GM18519 (cell line): ENCODE data around the gene MEGF11.

Experiments used
- ATAC-seq: cut with Tn5 transposase; IDR thresholded peaks from one replicate; pipeline ENCODE4 v1.9.1; 2021; ENCODE audit warnings: mild to moderate bottlenecking, moderate library complexity; ENCODE audit not compliant: unreplicated experiment, low FRiP score

Gene MEGF11

DNA sequence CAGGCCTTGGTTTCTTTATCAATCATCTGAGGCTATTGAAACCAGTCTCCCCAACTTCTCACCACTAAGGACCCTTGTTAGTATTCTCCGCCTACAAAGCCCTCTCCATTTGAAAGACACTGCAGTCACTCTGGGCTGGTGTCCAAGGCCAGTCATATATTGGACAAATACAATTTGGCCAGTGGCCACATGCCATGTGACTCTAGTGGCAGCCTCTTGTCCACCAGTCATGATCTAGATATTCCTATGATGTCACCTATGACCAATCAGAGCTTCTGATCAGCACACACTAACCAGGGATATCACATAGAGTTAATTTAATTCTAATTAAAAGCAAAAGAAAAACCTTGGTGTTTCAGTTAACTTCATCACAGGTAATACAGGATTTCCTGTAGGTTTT, 316.1 kb downstream of the MEGF11 start:
- no peak for ATAC-seq

DNA sequence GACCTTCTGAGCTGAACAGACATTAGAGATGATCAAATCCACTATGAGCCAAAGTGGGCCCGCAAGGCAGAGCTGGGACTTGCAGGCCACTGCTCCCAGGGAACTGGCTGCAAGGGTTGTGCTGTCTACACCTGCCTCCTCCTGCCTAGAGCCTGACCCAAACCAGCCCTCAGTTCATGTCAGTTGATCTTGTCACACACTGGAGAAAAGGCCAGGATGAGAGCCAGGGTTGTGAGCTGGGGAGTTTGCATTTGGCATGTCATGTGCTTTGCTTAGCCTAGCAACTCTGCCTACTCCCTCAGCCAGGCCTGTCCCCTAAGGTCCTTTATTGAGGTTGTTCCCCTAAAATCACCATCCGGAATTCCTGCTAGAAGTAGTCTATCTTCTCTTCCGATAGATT, 316.5 kb downstream of the MEGF11 start:
- ATAC-seq = no peak

DNA sequence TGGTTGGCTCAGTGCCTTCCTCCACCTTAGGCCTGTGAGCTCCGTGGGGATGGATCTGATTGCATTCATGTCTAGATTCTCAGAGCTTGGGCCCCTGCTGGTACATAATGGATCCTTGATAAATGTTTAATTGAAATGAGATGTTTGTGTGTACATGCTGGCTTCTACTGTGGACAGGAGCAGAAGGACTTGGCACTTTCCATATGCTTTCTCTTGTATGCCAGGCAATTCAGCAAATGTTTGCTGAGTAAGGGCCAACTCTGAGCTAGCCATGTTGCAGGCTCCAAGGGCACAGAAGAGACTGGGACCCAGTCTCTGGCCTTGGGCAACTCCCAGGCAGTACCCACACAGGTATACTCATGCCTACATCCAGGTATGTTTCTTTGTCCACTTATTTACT, 317.3 kb downstream of the MEGF11 start:
- no peak for ATAC-seq

DNA sequence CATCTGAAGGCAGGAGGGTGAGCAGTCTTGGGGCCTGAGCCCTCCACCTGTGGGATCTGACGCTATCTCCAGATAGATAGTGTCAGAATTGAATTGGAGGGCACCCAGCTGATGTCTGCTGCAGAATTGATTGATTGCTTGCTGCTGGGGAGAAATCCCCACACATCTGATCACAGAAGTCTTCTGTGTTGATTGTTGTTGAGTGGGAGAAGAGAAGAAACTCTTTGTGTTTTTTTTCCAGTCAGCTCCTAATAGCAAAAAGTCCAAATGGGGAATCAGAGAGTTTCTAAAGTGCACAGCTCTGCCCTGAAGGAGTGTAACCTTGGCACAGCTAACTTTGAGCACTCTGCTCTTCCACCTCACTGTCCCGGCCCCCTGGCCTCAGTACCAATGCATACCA, 318.2 kb downstream of the MEGF11 start:
- no peak for ATAC-seq

DNA sequence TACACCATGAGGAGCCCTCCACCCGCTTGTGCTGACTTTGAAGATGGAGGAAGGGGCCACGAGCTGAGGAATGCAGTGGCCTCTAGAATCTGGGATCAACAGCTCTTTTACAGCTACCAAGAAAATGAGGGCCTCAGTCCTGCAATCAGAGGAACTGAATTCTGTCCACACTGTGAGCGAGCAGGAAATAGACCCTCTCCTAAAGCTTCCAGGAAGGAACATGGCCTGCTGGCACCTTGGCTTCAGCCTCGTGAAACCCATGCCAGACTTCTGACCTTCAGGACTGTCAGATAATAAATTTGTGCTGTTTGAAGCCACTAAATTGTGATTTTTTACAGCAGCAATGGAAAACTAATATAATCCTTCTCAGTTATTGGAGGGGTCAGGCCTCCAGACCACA, 322.3 kb downstream of the MEGF11 start:
- no peak for ATAC-seq

DNA sequence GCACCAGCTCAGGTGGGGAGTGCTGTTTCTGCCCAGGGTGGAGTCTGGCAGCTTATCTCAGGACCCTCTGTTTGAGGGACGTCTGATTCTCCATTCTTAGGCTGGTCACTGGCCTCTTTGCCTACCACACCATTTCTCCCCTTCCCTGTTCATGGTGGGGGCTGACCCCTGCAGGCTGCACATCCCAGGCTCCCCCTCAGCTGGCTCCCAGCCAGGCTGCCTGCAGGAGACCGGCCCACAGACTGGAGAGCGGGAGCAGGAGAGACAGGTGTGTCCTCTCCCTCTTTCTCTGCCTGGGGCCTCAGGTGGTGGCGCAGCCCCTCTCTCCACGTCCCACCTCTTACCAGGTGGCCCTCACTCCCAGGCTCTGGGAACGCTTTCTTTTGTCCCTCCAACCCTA, 323.4 kb downstream of the MEGF11 start:
- no peak for ATAC-seq

DNA sequence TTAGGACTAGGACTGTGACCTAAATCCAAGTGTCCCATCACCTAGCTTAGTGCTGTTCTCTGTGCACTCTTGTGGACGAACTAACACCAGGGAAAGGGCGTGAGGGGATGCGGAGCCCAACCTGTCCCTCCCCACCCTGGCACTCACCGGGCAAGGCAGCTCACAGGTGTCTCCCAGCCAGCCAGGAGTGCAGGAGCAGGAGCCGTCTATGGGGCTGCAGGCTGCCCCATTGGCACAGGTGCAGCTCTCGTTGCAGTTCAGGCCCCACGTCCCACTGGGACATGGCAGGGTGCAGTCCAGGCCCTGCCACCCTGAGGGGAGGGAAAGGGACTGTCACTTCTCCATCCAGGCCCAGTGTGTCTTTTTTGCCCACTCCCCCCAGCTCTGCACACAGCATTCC, 324.0 kb downstream of the MEGF11 start:
- ATAC-seq = no peak

DNA sequence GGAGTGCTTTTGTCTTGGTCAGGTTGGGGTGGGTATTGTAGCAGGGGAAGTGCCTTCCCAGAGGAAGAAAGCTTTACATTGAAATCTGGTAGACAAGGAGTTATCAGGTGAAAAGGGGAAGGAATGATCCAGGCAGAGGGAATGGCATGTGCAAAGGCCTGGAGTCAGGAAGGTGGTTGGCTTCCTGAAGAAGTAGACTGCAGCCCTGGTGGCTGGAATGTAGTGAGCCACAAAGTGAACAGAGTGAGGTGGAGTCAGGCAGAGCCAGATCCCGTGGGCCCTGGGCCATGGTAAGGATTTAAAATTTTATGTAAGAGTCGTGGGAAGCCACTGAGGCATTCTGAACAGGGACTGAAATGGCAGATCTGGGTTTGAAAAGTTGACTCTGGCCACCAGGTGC, 326.0 kb downstream of the MEGF11 start:
- no peak for ATAC-seq

DNA sequence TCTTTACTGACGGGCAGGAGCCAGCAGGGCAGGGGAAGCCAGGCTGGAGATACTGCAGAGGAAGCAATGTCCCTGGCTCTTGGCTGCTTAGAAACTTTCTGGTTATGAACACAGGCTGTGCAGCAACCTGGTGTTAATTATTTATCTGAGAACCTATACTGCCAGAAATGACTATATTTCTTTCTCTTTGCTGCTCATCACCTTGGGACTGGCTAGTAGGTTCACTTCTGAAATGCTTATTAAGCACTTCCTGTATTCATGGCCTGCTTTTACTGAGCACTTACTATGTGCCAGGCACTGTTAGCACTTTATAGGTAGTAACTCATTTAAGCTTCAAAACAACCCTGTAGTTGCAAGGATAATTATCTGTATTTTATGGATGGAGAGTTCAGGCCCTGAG, 326.7 kb downstream of the MEGF11 start:
- ATAC-seq = no peak

DNA sequence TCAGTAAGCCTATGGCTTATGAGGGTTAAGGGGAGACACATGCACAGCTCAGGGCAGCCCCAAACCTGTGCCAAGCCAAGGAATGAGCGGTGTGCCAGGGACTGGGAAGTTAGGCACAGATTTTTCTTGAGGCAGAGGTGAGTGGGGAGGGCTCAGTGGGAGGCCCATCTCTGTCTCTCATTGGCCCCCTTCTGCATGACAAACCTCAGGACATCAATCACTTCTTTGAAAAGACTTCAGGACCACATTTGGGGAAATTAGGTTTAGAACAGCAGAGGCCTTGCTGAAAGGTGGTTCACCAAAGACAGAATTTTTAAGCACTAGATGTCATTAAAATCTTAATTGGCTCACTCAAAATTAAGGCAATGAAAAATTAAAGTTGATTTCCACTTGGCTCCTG, 327.1 kb downstream of the MEGF11 start:
- no peak for ATAC-seq

DNA sequence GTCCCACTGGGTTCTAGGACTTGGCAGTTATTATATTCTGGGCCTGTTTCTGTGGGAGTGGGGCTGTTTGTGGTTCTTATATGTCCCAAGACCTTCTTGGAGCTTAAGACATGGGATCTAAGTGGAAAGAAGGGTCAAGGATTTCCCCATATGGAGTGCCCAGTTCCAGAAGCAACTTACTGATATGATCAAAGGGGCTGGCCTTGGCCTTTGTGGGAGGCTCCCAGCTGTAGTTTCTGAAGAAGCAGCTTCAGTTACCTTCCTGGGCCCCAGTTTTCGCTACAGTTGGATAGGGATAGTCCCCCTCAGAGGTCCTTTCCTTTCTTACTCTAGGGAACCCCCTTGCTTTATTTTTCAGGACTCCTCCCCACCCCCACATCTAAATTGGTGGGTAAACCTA, 328.2 kb downstream of the MEGF11 start:
- no peak for ATAC-seq

DNA sequence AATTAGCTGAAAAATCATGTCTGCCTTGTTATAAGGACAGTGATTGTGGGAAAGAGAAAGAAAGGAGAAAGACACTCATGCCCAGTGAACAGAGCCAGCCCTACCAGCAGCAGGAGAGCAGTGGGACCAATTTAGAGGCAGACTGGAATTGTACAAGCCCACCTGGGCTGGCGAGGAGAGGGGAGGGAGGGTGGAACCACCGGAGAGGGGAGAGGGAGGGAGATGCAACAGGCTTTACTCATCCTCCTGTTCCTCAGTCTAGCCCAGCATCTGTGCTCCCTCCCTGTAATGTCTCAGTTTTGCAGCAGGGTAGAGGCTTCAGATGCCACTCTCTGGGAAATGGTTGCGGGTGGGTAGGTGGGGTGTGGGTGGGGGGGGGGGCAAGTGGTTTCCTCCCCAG, 329.5 kb downstream of the MEGF11 start:
- no peak for ATAC-seq

DNA sequence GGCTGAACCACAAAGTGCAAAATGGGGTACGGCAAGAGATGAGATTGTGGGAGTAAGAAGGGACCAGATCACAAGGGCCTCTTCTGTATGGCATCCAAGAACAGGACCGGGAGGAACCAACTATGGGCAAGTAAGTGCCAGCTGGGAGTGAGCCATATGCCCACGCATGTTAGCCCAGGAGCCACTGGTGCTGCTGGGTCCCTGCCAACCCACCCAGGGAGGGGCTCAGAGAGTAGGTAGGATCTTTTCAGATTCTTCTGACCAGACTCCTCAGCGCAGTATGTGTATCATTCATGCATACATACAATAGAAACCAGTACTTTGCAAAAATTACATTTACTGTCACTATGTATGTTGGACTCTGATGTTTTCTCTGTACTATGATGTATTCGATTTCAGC, 330.3 kb downstream of the MEGF11 start:
- no peak for ATAC-seq

DNA sequence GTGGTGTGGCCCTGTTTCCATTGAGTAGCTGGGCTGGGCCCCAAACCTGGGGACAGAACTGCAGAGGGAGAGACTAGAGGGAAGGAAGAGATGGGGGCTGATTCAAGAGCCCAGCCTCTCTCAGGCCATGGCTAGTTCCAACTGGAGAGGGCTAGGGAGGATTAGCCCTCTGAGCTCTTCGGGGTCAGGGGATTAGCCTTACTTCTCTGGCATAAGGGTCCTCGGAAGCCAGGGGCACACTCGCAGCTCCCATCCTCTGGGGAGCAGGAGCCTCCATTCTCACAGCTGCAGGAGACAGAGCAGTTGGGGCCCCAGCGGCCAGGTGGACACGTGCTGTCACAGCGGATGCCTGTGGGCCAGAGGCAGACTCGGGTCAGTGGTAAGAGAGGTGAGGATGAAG, 330.9 kb downstream of the MEGF11 start:
- no peak for ATAC-seq

DNA sequence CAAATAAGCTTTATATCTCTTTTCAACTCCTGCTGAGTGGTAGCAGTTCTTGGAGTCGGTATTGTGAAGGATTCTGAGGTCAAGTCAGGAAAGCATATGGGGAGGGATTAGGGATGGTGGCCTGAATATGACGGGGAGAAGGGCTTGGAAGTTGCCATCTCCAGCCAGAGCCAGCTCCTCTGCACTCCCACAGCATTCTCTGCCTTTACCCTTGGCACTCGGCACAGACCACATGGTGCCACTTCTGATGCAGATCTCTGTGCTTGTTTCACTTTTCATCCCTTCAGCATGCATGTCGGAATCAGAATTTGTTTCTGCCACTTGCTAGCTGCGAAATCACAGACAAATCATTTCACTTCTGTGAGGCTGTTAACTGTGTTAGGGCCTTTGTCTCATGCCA, 331.8 kb downstream of the MEGF11 start:
- no peak for ATAC-seq

DNA sequence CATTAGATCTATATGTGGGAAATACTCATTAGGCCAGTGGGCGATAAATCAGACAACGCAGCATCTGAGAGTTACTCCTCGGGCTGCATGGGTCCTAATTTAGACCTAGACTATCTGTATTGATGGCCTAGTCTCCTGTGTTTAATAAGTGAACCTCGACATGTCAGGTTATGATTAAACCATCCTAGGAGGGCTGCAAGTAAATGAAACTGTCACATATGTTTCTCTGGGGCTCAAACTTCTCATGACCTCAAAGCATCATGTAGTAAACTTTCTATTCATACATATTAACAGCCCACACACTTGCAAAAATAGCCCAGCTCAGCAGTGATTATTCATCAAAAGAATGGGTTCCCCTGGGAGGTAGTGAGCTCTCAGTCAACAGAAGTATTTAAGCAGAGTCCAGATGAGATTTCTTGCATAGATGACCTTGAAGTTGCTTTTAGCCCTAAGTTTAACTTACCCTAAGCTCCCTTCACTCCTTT, 332.7 kb downstream of the MEGF11 start:
- no peak for ATAC-seq

DNA sequence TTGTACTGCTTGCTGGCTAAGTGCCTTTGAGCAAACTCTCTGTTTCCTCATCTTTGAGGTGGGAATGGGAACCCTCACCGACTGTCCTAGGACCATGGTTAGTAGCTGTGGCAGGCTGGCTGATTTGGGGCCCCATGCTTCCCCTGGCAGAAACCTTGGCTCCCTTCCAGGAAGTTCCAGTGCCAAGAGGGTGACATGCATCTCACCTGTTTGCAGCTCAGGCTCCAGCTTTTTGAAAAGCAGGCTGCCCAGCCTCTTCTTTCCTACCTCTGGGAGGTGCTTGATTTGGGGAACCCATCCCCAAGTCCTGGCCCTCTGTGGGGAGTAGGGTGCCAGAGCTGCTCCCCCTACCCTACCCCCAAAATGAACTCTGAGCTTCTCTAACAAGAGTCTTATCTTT, 333.4 kb downstream of the MEGF11 start:
- ATAC-seq = no peak

DNA sequence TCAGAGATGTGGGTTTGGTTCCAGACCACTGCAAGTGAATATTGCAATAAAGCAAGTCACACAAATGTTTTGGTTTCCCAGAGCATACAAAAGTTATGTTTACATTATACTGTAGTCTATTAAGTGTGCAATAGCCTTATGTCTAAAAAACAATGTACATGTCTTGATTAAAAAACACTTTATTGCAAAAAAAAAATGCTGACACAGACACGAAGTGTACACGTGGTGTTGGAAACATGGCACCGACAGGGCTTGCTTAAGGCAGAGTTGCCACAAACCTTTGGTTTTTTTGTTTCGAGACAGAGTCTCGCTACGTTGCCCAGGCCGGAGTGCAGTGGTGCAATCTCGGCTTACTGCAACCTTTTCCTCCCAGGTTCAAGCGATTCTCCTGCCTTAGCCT, 334.2 kb downstream of the MEGF11 start:
- ATAC-seq = no peak

DNA sequence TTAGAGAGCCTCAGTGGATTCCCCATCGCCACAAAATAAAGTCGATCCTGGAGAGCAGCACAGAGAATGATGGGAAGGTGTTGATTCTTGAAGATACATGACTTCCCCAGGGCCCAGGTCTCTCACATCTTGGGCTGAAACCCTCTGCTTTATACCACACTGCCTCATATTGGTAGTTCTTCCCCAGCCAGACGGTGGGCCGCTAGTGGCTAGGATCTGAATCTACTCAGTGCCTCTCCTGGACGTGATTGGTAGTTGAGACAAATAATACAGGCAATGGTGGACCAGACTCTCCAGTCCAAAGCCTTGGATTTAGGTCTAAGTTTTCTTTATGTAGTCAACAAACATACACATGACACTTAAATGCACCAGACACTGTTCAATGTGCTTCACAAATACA, 334.6 kb downstream of the MEGF11 start:
- no peak for ATAC-seq

DNA sequence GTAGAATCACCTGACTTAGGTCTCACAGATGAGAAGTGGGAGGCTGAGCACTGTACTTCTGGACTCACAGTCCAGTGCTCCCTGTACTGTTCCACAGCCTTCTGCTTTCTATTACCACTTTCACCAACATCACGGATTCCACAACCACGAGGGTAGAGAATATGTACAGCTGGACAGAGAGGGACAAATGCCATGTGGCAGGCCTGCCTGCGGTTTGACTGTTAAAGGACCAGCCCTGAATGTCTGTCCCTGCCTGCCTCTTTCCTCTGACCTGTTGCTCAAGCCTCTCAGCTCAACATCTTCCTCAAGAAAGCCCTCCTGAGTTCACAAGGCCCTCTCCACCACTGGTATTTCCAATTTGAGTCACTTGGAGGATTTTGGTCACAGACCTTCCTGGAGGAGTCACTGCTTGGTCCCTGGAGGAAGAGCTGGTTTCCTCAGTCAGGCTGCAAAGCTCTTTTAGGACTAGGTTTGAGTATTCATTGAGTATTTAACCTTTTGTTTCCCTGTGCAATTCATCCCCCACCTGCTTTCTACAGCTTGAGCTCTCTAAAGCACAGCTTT, 335.1 kb downstream of the MEGF11 start:
- no peak for ATAC-seq

DNA sequence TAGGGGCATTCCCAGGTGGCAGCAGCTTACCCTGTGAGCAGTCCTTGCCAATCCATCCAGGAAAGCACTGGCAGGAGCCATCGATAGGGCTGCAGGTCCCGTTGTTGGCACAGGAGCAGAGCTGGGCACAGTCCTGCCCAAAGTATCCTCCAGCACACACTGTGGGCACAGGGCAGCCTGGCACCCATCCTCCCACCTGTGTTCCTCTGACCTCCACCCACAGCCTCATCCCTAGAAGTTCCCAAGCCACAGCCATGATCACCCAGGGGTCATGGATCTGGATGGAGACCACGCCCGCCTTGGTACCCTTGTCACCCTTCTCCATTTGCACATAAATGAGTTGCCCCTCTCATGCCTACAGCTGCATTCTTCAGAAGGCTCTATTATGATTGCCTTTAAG, 335.6 kb downstream of the MEGF11 start:
- no peak for ATAC-seq

DNA sequence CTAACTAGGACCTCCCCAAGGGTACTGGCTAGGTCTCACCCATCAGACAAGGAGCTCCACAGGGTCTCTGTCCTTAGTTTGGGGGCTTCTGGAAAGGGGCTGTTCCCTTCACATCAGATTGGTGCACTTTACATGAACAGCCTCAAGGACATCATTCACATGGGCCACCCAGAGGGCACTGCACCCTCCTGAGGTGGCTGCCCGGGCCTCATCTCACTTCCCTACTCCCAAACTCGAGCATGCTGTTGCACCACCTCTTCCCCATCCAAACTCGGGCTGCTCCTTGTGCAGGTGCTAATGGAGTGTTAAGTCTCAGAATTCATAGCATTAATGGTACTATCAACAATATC, 336.2 kb downstream of the MEGF11 start:
- no peak for ATAC-seq

DNA sequence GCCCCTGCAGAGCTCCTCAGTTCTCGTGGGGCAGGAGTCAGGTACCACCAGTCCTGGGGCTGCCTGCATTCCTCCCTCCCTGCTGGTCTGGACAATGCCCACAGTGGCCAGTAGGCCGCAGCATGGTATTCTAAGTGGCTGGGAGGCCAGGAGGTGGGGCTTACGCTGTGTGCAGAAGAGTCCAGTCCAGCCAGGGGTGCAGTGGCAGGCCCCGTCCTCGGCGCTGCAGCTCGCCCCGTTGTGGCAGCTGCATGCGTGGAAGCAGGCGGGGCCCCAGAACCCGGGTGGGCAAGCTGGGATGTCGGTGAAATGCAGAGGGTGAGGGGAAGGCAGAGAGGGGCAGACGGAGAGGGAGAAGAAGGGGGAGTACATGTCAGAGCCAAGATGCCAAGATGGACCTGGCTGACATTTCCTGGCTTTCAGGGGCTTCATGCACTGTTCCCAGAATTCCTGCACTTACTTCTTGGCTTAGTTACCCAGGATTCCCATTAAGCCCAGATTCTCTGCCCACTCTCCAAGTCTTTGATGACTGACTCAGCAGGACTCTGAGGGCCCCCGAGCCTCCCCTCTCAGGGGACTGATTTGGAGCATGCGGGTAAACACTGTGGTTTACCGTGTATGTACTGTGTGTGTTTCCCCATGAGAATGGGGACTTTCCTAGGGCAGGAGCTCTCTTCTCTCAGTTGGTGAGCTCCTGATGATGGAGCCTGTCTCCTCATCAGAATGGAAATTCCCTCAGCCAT, 336.7 kb downstream of the MEGF11 start:
- peak; percentile 58 for ATAC-seq
